Measurements from ENCODE around the gene GP5.

DNA sequence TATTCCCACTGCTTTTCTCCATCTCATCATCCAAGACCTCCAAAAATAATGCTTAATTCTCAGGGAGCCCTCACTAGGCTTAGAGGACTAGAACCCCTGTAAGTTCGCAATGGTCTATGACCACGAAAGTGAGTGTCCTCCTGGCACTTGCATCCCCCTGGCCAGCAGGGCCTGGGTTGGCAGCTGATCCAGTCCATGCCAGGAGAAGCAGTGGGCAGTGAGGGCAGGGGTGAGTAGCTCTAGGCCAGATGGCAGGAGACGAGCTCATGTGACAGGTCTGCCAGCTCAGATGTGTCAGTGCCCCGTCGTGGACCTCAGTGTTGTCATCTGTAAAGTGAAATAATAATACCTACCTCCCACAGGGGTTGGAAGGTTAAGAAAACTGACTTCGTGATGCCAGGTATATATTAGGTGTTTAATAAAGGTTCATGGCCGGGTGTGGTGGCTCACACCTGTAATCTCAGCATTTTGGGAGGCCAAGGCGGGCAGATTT lies 11.1 kb downstream of the GP5 start:
- TF ChIP-seq POLR2A (IDR thresholded peaks at IDR 0.05) = no peak
- no peak for TF ChIP-seq CTCF (IDR thresholded peaks at IDR 0.05)

All from body of pancreas (tissue), 4 donors.